SK-N-SH treated with all-trans-retinoic acid at 6 μM for 48 hours (cell line): ENCODE results near the gene PDZD4.

Source experiments
- ATAC-seq: fragments of 200-7000 bp; cut with Tn5 transposase; 3 replicates; pipeline ENCODE4 v1.9.1; 2020; ENCODE audit warnings: mild to moderate bottlenecking, moderate library complexity
- ARNTL ChIP-seq: fragments of 450-650 bp; formaldehyde crosslinking; IDR thresholded peaks from 2 replicates; pipeline ENCODE4 v1.5.0; 2020; ENCODE audit warnings: low read depth, mild to moderate bottlenecking, moderate library complexity, borderline replicate concordance
- BACH2 ChIP-seq: fragments of 250-450 bp; sonication (Bioruptor Pico); IDR thresholded peaks from 2 replicates; pipeline ENCODE4 v1.9.0; 2021; ENCODE audit warnings: mild to moderate bottlenecking, borderline replicate concordance
- CREB5 ChIP-seq: fragments of 250-450 bp; sonication (Bioruptor Pico); IDR thresholded peaks from 2 replicates; pipeline ENCODE4 v1.5.1; 2020; ENCODE audit warnings: low read depth, mild to moderate bottlenecking, moderate library complexity
- CSDC2 ChIP-seq: fragments of 250-450 bp; sonication (Bioruptor Pico); IDR thresholded peaks from 2 replicates; pipeline ENCODE4 v1.5.0; 2020; ENCODE audit warnings: mild to moderate bottlenecking, moderate library complexity
- CSRNP3 ChIP-seq: fragments of 250-450 bp; sonication (Bioruptor Pico); IDR thresholded peaks from 2 replicates; pipeline ENCODE4 v1.5.1; 2021; ENCODE audit warnings: mild to moderate bottlenecking, moderate library complexity
- ESRRG ChIP-seq: fragments of 250-450 bp; sonication (Bioruptor Pico); IDR thresholded peaks from 2 replicates; pipeline ENCODE4 v1.6.1; 2021; ENCODE audit warnings: mild to moderate bottlenecking
- GLIS3 ChIP-seq: fragments of 250-450 bp; sonication (Bioruptor Pico); IDR thresholded peaks from 2 replicates; pipeline ENCODE4 v1.5.0; 2020; ENCODE audit warnings: mild to moderate bottlenecking, moderate library complexity
- ISL1 ChIP-seq: fragments of 250-450 bp; sonication (Bioruptor Pico); IDR thresholded peaks from 2 replicates; pipeline ENCODE4 v2.1.2; 2022; ENCODE audit warnings: mild to moderate bottlenecking, moderate library complexity
- OSR1 ChIP-seq: fragments of 250-450 bp; sonication (Bioruptor Pico); IDR thresholded peaks from 2 replicates; pipeline ENCODE4 v1.8.0; 2022; ENCODE audit warnings: moderate library complexity, mild to moderate bottlenecking, inconsistent platforms
- PPARA ChIP-seq: fragments of 250-450 bp; sonication (Bioruptor Pico); IDR thresholded peaks from 2 replicates; pipeline ENCODE4 v1.5.0; 2020; ENCODE audit warnings: mild to moderate bottlenecking, borderline replicate concordance
- RARB ChIP-seq: fragments of 250-450 bp; sonication (Bioruptor Pico); IDR thresholded peaks from 2 replicates; pipeline ENCODE4 v1.8.0; 2021; ENCODE audit warnings: mild to moderate bottlenecking, moderate library complexity
- SNAI2 ChIP-seq: fragments of 250-450 bp; sonication (Bioruptor Pico); IDR thresholded peaks from 2 replicates; pipeline ENCODE4 v1.5.0; 2020; ENCODE audit warnings: mild to moderate bottlenecking, moderate library complexity
- TCF4 ChIP-seq: fragments of 250-450 bp; sonication (Bioruptor Pico); IDR thresholded peaks from 2 replicates; pipeline ENCODE4 v1.8.0; 2021; ENCODE audit warnings: mild to moderate bottlenecking, moderate library complexity, borderline replicate concordance
- TOX ChIP-seq: fragments of 250-450 bp; sonication (Bioruptor Pico); IDR thresholded peaks from 2 replicates; pipeline ENCODE4 v1.8.0; 2021; ENCODE audit warnings: mild to moderate bottlenecking, moderate library complexity, borderline replicate concordance
- TSHZ2 ChIP-seq: fragments of 250-450 bp; sonication (Bioruptor Pico); IDR thresholded peaks from 2 replicates; pipeline ENCODE4 v1.5.0; 2020; ENCODE audit warnings: mild to moderate bottlenecking, moderate library complexity
- ZC3H10 ChIP-seq: fragments of 250-450 bp; sonication (Bioruptor Pico); IDR thresholded peaks from 2 replicates; pipeline ENCODE4 v1.5.1; 2021; ENCODE audit warnings: mild to moderate bottlenecking, moderate library complexity
- ZFP3 ChIP-seq: fragments of 250-450 bp; sonication (Bioruptor Pico); IDR thresholded peaks from 2 replicates; pipeline ENCODE4 v1.5.0; 2020; ENCODE audit warnings: mild to moderate bottlenecking, moderate library complexity
- ZFP30 ChIP-seq: fragments of 450-650 bp; formaldehyde crosslinking; IDR thresholded peaks from 2 replicates; pipeline ENCODE4 v1.5.0; 2022; ENCODE audit warnings: mild to moderate bottlenecking, moderate library complexity
- ZNF565 ChIP-seq: fragments of 450-650 bp; formaldehyde crosslinking; conservative IDR thresholded peaks from 2 replicates; pipeline ENCODE4 v1.5.0; 2020; ENCODE audit warnings: low read depth, mild to moderate bottlenecking, moderate library complexity
- ZNF70 ChIP-seq: fragments of 450-650 bp; formaldehyde crosslinking; IDR thresholded peaks from 2 replicates; pipeline ENCODE4 v1.5.0; 2020; ENCODE audit warnings: mild to moderate bottlenecking, moderate library complexity
- ZNF8 ChIP-seq: fragments of 450-650 bp; formaldehyde crosslinking; IDR thresholded peaks from 2 replicates; pipeline ENCODE4 v1.5.0; 2020; ENCODE audit warnings: mild to moderate bottlenecking, moderate library complexity

Gene PDZD4

GRCh38 chrX:153770601-153771414, 59.5 kb downstream of the PDZD4 start:
- TF ChIP-seq ISL1 (CRISPR knock-in tag) (no peak), ESRRG (no peak), OSR1 (CRISPR knock-in tag) (no peak), ZFP30 (CRISPR knock-in tag) (no peak), CSRNP3 (CRISPR knock-in tag) (no peak), ZFP3 (CRISPR knock-in tag) (no peak), SNAI2 (no peak), ARNTL (CRISPR knock-in tag) (no peak), GLIS3 (CRISPR knock-in tag) (no peak), TOX (CRISPR knock-in tag) (no peak), RARB (CRISPR knock-in tag) (no peak), CREB5 (CRISPR knock-in tag) (no peak), CSDC2 (CRISPR knock-in tag) (no peak), PPARA (CRISPR knock-in tag) (no peak), BACH2 (CRISPR knock-in tag) (no peak), ZNF8 (CRISPR knock-in tag) (no peak), ZC3H10 (CRISPR knock-in tag) (no peak), ZNF70 (CRISPR knock-in tag) (no peak), TSHZ2 (CRISPR knock-in tag) (no peak), TCF4 (CRISPR knock-in tag) (no peak)
- no peak for ATAC-seq

GRCh38 chrX:153769865-153770600, 60.3 kb downstream of the PDZD4 start:
- no peak for ATAC-seq
- TF ChIP-seq TCF4 (CRISPR knock-in tag), result no peak
- no peak for TF ChIP-seq RARB (CRISPR knock-in tag)
- TF ChIP-seq ESRRG, result no peak
- no peak for TF ChIP-seq ZFP3 (CRISPR knock-in tag)
- TF ChIP-seq ZNF565 (CRISPR knock-in tag), result no peak
- TF ChIP-seq OSR1 (CRISPR knock-in tag), result no peak
- TF ChIP-seq ZC3H10 (CRISPR knock-in tag), result no peak
- no peak for TF ChIP-seq CREB5 (CRISPR knock-in tag)
- TF ChIP-seq TOX (CRISPR knock-in tag), result no peak
- no peak for TF ChIP-seq ARNTL (CRISPR knock-in tag)
- TF ChIP-seq GLIS3 (CRISPR knock-in tag), result no peak
- no peak for TF ChIP-seq BACH2 (CRISPR knock-in tag)
- TF ChIP-seq CSDC2 (CRISPR knock-in tag), result no peak
